22Rv1 (cell line): ENCODE results near the gene SAMD8.

ENCODE experiments used
- ZFX ChIP-seq: fragments of 450-650 bp; IDR thresholded peaks from 2 replicates; pipeline ENCODE4 v1.6.1; 2017; ENCODE audit warnings: antibody characterized with exemption, borderline replicate concordance
- TF ChIP-seq, protein P1 (sequence below): fragments of 450-650 bp; IDR thresholded peaks from 2 replicates; pipeline ENCODE4 v1.5.1; 2017; ENCODE audit warnings: mild to moderate bottlenecking

DNA sequence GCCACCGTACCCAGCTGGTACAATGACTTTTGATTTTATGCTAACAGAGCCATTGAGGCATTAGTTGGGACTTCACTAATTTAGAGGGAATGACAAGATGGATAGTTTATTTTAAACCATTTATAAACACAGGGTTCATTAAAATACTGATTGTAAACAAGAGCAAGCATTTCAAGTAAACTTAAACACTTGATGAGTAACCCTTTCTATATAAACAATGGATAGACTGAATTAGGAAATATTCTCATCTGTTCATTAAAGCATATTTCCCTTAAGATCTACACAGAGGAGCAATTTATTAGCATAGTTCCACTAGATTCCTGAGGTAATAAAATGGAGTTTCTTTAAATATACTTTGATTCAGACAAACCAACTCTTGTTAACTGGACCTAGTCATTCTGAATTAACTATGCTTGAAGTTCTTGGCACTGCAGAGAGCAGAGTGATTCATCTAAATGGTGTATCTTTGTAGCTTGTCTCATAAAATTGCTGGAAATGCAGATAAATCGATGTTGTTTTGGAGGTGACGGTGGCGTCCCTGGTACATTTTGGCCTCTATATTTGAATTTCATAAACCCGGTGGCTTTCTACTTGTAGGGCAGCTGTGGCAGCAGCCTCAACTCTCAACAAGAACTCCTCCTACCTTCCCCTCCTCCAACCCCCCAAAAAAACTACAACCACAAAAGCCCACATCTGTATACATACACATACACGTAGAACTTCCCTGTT, 83.7 kb downstream of the SAMD8 start:
- TF ChIP-seq, protein P1, sequence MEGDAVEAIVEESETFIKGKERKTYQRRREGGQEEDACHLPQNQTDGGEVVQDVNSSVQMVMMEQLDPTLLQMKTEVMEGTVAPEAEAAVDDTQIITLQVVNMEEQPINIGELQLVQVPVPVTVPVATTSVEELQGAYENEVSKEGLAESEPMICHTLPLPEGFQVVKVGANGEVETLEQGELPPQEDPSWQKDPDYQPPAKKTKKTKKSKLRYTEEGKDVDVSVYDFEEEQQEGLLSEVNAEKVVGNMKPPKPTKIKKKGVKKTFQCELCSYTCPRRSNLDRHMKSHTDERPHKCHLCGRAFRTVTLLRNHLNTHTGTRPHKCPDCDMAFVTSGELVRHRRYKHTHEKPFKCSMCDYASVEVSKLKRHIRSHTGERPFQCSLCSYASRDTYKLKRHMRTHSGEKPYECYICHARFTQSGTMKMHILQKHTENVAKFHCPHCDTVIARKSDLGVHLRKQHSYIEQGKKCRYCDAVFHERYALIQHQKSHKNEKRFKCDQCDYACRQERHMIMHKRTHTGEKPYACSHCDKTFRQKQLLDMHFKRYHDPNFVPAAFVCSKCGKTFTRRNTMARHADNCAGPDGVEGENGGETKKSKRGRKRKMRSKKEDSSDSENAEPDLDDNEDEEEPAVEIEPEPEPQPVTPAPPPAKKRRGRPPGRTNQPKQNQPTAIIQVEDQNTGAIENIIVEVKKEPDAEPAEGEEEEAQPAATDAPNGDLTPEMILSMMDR, result no peak
- TF ChIP-seq ZFX, result no peak
